Lower leg skin (tissue), 4 donors: ENCODE data around the gene SLC6A16. TPM values are rescaled to one million over a fixed set of nuclear protein-coding genes. Genes with fewer than 3 reads are reported as not detected.
"Not testable (repeated sequence)": the region's sequence is repeated elsewhere in the genome, so short reads cannot be mapped to it uniquely, and the experiment has no call there.

Source experiments
- DNase-seq, 2 donors: peaks; one replicate each; pipeline ENCODE4 v3.0.0-alpha.2; 2019; ENCODE audit warnings: low spot score in 2 of 2
- H3K4me3 ChIP-seq: fragments of 200-600 bp; sonication (generic); 2 replicates; pipeline ENCODE4 v1.5.1; 2017; ENCODE audit warnings: mild to moderate bottlenecking, low read depth; ENCODE audit not compliant: poor library complexity, severe bottlenecking
- CTCF ChIP-seq, 3 donors: fragments of 450-650 bp; IDR thresholded peaks; one replicate each; pipeline ENCODE4 v1.5.1; 2016; ENCODE audit warnings: antibody characterized with exemption in 3 of 3, mild to moderate bottlenecking in 3 of 3, moderate library complexity in 2 of 3
- POLR2A ChIP-seq, 2 donors: fragments of 450-650 bp; IDR thresholded peaks; one replicate each; pipeline ENCODE4 v1.6.1; 2016 to 2017; ENCODE audit warnings: antibody characterized with exemption in 2 of 2, mild to moderate bottlenecking in 1 of 2, moderate library complexity in 1 of 2
- WGBS, 2 donors: methylation state at CpG; one replicate each; pipeline ENCODE4 v1.1.5; 2018; 5-methylcytosine and 5-hydroxymethylcytosine counted together
- intact Hi-C: fragments of 100-400 bp; cut with DNase I; formaldehyde crosslinking; loops from one replicate; pipeline ENCODE4 v1.15.0; 2023; ENCODE audit warnings: low total_unique reads
- total RNA-seq, 4 donors: library from RNA; depleted of rRNA; stranded (reverse); fragments of >200 nt; gene quantifications; one replicate each; pipeline ENCODE4 v1.1.0, GENCODE V29; 2016

SLC6A16 gene
- total RNA-seq, 4 donors from 2014 or later = 0.55 to 1.2 (median 0.95) TPM; not detected in 1

- intact Hi-C loops = no loop called here
- H3K4me3 ChIP-seq = no peak overlapping the region
- TF ChIP-seq CTCF (IDR thresholded peaks at IDR 0.05) = no peak
- TF ChIP-seq POLR2A (IDR thresholded peaks at IDR 0.05) = no peak
- WGBS, 2 donors = 90 to 94% methylated on average over 6 of the region's 6 CpGs
- DNase-seq = no peak
Observed at GRCh38 chr19:49309087-49309486, 15.9 kb downstream of the SLC6A16 start.

GRCh38 chr19:49306734-49307133 is 18.3 kb downstream of the SLC6A16 start:
- H3K4me3 ChIP-seq, intact Hi-C loops, DNase-seq: not testable (repeated sequence)
- WGBS, 2 donors = 70 to 78% methylated on average over 7 of the region's 7 CpGs

- TF ChIP-seq CTCF (IDR thresholded peaks at IDR 0.05) = no peak
- no peak for TF ChIP-seq POLR2A (IDR thresholded peaks at IDR 0.05)
- WGBS, 2 donors = 74 to 78% methylated on average over 5 of the region's 5 CpGs
- H3K4me3 ChIP-seq = no peak overlapping the region
- no peak for DNase-seq
- intact Hi-C loops = loop anchor here (5.0 kb wide), 2 partner anchors 75 to 835 kb away; partner anchors contain the start of gene CYTH2
Observed at GRCh38 chr19:49301866-49302252, 23.1 kb downstream of the SLC6A16 start.

- DNase-seq = peak; percentile 68 to 96
Observed at GRCh38 chr19:49301165-49301865, 23.7 kb downstream of the SLC6A16 start.

GRCh38 chr19:49298653-49299052 is 26.3 kb downstream of the SLC6A16 start:
- WGBS, 2 donors = 83 to 92% methylated on average over 3 of the region's 3 CpGs
- intact Hi-C loops, DNase-seq, H3K4me3 ChIP-seq: not testable (repeated sequence)

More at GRCh38 chr19:49301165-49301865, 23.7 kb downstream of the SLC6A16 start:
- WGBS, 2 donors = 17 to 19% methylated on average over 8 of the region's 8 CpGs
- TF ChIP-seq CTCF (IDR thresholded peaks at IDR 0.05) (no peak), POLR2A (IDR thresholded peaks at IDR 0.05) (no peak)
- intact Hi-C loops = loop anchor here (5.0 kb wide), 2 partner anchors 74 to 834 kb away; partner anchors contain the start of gene CYTH2
- no peak overlapping the region for H3K4me3 ChIP-seq

- no peak for DNase-seq
- WGBS, 2 donors = 78 to 80% methylated on average over 3 of the region's 3 CpGs
- no peak for TF ChIP-seq POLR2A (IDR thresholded peaks at IDR 0.05)
- no peak for TF ChIP-seq CTCF (IDR thresholded peaks at IDR 0.05)
- no peak overlapping the region for H3K4me3 ChIP-seq
- intact Hi-C loops = no loop called here
Observed at GRCh38 chr19:49297403-49297802, 27.6 kb downstream of the SLC6A16 start.
